T-helper 17 cell (primary cell): ENCODE measurements around the gene RASA3. TPM values are rescaled to one million over a fixed set of nuclear protein-coding genes. Genes with fewer than 3 reads are reported as not detected.
A peak's percentile ranks its signal among the peaks of the same experiment; 100 is the strongest.

Experiments
- ATAC-seq: fragments of 150-1000 bp; cut with Tn5 transposase; 2 replicates; pipeline ENCODE4 v1.10.0; 2021; ENCODE audit warnings: mild to moderate bottlenecking, moderate library complexity
- DNase-seq, 3 donors: peaks; one replicate each; pipeline versions ENCODE4 v3.0.0 to v3.0.0-alpha.2; 2020 to 2021
- H3K9me3 ChIP-seq: one replicate; pipeline ENCODE4 v1.7.0; 2013; ENCODE audit warnings: low read length, mild to moderate bottlenecking; ENCODE audit not compliant: control insufficient read depth, poor library complexity, severe bottlenecking
- H3K27ac Mint-ChIP-seq: one replicate; pipeline ENCODE4 v1.8.0; 2022; ENCODE audit warnings: mild to moderate bottlenecking, moderate library complexity, mixed read lengths
- H3K27me3 Mint-ChIP-seq: one replicate; pipeline ENCODE4 v1.8.0; 2022; ENCODE audit warnings: mixed read lengths
- H3K36me3 Mint-ChIP-seq: one replicate; pipeline ENCODE4 v1.8.0; 2022; ENCODE audit warnings: low read depth, mixed read lengths
- H3K4me1 Mint-ChIP-seq: one replicate; pipeline ENCODE4 v1.8.0; 2022; ENCODE audit warnings: mild to moderate bottlenecking, mixed read lengths
- H3K4me3 Mint-ChIP-seq: one replicate; pipeline ENCODE4 v1.8.0; 2022; ENCODE audit warnings: mild to moderate bottlenecking, moderate library complexity, mixed read lengths
- total RNA-seq, 4 donors: library from RNA in 2 of 4; stranded (reverse) in 2 of 4; gene quantifications; one replicate each; pipeline ENCODE4 v1.2.3 and lab custom pipeline; 2022 to 2026

Gene RASA3
- total RNA-seq, 2 donors from 2014 or later, result 204 to 215 TPM

DNA sequence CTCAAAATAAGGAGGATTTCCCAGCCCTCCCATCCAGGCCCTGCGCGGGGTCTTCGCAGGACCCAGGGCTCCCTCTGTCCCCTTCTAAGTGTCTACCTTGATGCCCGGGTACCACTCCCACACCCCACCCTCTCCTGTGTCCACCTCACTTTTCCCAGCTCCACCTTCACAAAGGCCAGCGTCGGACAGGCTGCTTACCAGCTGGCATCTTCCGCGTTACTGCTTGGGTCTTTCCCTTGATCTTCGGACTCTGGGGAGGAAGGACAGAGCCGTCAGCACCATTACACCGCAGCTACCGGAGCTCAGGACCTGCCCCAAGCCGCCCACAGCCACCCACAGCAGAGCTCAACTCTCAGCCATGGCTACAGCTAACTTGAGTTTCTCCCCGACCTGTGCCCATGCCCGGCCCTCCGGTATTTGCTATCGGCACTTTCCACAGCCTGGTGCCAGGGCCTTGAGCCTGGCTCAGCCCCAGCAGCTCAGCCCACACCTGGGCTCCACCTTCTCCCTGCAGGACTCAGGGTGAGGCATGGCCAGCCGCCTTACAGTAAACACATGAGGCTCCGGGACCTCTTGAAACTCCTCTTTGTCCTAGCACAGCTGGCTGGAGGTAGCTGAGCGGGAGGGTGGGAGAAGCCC is 162.3 kb downstream of the RASA3 start:
- Mint-ChIP-seq H3K27me3 (no peaks in the 10 kb centered on the region), H3K36me3 (peaks cover 2% of the 10 kb centered on the region), H3K4me1 (peaks cover 4% of the 10 kb centered on the region), H3K27ac (no peak overlapping the region), H3K4me3 (no peak overlapping the region)
- no peaks in the 10 kb centered on the region for H3K9me3 ChIP-seq
- DNase-seq (no peak), ATAC-seq (no peak)

DNA sequence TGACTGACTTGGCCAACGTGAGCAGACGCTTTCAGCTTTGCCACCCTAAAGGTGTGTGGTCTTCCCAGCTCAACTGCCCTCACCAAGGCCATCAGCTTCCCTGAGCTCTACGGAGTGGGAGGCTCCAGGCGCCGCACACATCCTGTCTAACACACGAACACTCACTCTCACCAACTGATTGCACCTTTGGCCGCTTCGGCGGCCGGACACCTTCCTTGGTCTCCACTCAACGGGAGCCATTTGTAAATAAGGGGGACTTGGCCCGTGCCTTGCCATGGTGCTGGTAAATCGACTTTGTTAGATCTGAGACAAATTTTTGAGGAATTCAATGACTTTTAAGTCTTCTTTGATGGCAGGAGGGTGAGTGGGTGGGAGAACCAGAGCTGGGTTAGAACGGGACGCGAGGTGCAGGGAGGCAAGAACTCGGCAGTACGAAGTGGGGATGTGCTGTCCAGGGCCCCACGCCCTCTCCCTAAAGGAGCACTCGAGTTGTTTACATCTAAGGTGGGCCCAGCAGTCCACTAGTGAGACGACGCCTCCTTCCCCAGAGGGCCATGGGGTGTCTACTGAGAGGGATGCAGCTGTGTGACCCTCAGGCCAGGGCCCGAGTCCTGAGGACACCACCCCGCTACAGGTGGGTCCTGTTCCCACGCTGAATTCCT is 163.0 kb downstream of the RASA3 start:
- Mint-ChIP-seq H3K4me3 (no peak overlapping the region), H3K27ac (no peak overlapping the region), H3K27me3 (no peaks in the 10 kb centered on the region), H3K4me1 (peaks cover 4% of the 10 kb centered on the region), H3K36me3 (peaks cover 2% of the 10 kb centered on the region)
- no peaks in the 10 kb centered on the region for H3K9me3 ChIP-seq
- DNase-seq, result no peak
- no peak for ATAC-seq

DNA sequence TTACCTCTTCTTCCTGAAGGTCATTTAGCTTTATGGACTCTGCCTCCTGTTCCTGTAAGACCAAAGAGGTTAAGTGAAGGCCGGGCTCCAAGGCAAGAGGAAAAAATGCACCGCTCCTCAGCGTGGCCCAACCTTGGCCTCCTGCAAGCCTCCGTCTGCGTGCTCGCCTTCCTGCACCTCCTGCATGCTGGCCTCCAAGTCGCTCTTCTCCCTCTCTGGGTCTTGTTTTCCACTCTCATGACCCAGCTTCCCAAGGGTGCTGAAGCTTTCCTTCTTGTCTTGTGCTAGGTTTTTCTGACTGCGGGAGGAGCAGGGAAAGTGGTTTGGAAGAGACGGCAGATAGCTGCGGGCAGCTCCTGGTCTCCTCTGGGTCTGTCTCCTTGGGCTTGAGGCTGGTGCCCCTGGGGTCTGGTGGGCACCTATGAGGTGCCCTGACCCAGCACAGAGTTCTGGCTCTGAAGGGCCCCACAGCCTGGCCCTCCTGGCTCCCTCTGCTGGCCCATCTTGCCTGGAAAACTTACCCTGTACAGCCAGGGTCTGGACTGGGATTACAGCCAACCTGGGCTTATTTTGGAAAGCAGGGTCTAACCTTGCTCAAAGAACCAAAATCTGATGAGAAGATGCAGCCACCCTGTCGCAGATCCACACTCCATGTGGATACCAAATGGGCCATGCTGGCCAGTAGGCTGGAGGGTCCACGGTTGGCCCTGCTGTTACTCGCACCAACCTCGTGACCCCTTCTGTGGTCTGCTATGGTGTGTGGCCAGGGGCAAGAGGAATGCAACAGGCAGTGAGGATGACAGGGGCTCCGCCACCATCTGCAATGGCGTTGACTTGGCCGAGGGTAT is 163.7 kb downstream of the RASA3 start:
- peaks cover 4% of the 10 kb centered on the region for H3K4me1 Mint-ChIP-seq
- no peaks in the 10 kb centered on the region for H3K9me3 ChIP-seq
- no peak overlapping the region for H3K27ac Mint-ChIP-seq
- H3K27me3 Mint-ChIP-seq, result no peaks in the 10 kb centered on the region
- ATAC-seq (no peak), DNase-seq (no peak)
- H3K4me3 Mint-ChIP-seq, result no peak overlapping the region
- H3K36me3 Mint-ChIP-seq, result peaks cover 2% of the 10 kb centered on the region

DNA sequence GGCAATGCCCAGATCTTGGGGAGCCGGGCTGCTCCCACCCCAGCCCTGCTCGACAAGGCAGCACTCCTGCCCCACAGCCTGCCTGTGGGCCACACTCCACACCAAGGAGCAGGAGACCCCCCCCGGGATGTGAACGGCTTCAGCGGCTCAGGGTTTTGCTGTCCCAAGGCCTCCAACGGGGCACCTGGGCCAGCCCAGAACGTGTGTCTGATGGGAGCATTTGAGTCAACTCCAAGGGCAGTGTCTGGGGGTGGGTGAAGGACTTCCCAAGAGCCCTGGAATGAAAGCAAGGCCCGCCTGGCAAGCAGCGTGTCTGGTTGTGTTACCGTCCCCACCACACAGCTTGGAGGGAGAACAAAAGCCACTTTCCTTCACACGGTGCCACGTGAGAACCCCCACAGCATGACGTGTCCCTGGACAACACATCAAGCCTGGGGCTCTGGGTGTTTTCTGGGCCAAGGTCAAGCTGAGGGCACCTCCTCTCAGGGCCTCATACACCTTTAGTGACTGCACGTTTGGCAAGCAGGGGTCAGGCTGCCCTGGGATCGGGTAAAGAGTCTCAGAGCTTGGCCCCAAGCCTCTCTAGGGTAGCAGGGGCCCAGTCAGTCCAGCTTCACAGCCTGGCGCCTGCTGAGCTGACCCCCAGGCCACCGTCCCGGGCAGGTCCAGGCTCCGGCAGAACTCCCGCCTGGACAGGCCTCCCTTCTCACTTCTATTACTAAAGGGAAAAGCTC is 164.5 kb downstream of the RASA3 start:
- Mint-ChIP-seq H3K36me3 (peaks cover 2% of the 10 kb centered on the region), H3K4me1 (peaks cover 4% of the 10 kb centered on the region), H3K4me3 (no peak overlapping the region), H3K27me3 (no peaks in the 10 kb centered on the region), H3K27ac (no peak overlapping the region)
- no peaks in the 10 kb centered on the region for H3K9me3 ChIP-seq
- ATAC-seq (peak; percentile 5), DNase-seq (no peak)

DNA sequence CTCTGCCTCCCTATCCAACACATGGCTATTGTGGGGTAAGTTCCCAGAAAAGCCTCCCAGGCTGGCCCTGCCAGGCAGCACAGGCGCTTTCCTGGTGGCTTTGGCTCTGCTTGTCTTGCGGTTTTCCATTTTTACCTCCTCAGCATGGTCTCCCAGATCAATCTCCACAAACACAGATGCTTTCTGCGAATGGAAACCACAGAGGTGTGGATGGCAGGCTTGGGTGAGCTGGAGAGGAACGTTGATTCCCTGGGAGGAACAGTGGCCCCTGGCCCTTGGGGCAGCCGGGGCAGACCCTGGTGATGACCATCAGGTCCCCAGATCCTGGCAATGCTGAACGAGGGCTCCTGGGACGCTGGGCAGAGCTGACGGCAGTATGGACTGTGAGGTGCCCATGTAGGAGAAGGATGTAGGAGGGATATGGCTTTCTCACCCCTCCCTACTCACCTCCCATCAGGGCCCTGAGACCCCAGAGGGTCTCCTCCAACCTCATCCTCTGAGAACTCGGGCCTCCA is 165.2 kb downstream of the RASA3 start:
- ATAC-seq (no peak), DNase-seq (no peak)
- H3K4me1 Mint-ChIP-seq, result peaks cover 2% of the 10 kb centered on the region
- no peaks in the 10 kb centered on the region for H3K27me3 Mint-ChIP-seq
- peaks cover 2% of the 10 kb centered on the region for H3K36me3 Mint-ChIP-seq
- H3K9me3 ChIP-seq, result no peaks in the 10 kb centered on the region
- no peak overlapping the region for H3K27ac Mint-ChIP-seq
- H3K4me3 Mint-ChIP-seq, result no peak overlapping the region

DNA sequence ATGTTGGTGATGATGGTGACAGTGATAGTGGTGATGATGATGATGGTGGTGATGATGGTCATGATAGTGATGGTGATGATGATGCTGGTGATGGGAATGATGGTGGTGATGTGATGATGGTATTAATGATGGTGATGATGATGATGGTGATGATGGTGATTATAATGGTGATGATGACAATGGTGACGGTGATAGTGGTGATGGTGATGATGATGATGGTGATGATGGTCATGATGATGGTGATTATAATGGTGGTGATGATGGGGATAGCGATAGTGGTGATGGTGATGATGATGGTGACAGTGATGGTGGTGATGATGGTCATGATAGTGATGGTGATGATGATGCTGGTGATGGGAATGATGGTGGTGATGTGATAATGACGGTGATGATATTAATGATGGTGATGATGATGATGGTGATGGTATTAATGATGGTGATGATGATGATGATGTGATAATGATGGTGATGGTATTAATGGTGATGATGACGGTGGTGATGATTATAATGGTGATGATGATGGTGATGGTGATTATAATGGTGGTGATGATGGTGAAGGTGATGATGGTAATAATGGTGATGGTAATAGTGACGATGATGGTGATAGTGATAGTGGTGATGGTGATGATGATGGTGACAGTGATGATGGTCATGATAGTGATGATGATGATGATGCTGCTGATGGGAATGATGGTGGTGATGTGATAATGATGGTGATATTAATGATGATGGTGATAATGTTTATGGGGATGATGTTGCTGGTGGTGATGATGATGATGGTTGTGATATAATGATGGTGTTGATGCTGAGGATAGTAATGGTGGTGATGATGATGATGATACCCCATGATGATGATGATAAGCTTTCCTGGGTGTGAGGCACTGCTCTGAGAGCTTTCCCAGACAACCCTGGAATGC is 166.2 kb downstream of the RASA3 start:
- H3K4me3 Mint-ChIP-seq, result no peak overlapping the region
- DNase-seq (no peak), ATAC-seq (no peak)
- H3K36me3 Mint-ChIP-seq, result no peaks in the 10 kb centered on the region
- H3K27ac Mint-ChIP-seq, result no peak overlapping the region
- H3K9me3 ChIP-seq, result no peaks in the 10 kb centered on the region
- H3K4me1 Mint-ChIP-seq, result no peaks in the 10 kb centered on the region
- no peaks in the 10 kb centered on the region for H3K27me3 Mint-ChIP-seq

DNA sequence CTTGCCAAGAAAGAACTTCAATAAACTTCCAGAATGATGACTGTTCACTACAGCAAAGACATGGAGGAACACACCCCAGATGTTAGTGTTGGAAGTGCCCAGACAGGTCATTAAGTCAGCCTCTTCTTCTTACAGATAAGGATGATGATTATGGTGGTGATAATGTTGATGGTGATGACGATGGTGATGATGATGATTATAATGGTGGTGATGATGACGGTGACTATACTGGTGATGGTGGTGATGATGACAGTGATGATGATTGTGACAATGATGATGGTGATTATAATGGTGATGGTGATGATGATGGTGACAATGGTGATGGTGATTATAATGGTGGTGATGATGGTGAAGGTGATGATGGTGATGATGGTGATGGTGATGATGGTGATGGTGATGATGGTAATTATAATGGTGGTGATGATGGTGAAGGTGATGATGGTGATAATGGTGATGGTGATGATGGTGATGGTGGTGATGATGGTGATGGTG is 167.0 kb downstream of the RASA3 start:
- ATAC-seq (no peak), DNase-seq (no peak)
- no peaks in the 10 kb centered on the region for H3K27me3 Mint-ChIP-seq
- no peak overlapping the region for H3K27ac Mint-ChIP-seq
- H3K4me3 Mint-ChIP-seq, result no peak overlapping the region
- no peaks in the 10 kb centered on the region for H3K4me1 Mint-ChIP-seq
- no peaks in the 10 kb centered on the region for H3K9me3 ChIP-seq
- no peaks in the 10 kb centered on the region for H3K36me3 Mint-ChIP-seq

DNA sequence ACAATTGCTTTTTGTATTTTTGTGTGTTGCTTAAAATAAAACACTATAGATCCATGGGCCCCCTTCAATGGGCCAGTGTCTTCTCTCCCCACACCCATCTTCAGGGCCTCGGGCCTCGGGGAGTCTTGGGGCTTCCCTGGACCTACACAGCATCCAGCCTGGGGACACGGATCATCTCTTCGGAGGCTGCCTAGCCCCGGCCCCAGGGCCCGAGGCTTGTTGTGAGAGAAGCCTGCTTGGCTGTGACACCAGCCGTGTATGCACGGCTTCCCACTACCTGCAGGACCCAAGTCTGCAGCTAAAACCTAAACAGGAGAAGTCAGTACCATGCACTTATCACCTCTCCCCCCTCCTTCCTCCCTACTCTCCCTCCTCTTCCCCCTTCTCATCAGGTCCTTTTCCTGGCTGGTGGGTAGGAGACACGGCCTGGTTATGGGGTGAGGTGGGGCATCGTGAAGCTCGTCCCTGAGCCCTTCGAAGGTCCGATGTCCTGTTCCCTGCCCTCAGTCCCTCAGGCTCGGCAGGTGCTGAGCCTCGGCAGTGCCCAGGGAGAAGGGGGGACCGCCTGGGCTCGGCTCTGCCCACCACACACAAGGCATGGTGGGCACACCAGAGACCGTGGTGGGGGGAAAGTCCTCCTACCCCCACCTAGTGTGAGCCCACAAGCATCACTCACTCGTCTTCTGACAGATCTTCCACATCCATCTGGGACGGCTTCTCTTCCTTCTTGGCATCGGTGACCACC is 168.0 kb downstream of the RASA3 start:
- no peak overlapping the region for H3K4me3 Mint-ChIP-seq
- no peaks in the 10 kb centered on the region for H3K9me3 ChIP-seq
- DNase-seq (peak in 1 of 3 donors; percentile 1), ATAC-seq (no peak)
- H3K27me3 Mint-ChIP-seq, result no peaks in the 10 kb centered on the region
- no peaks in the 10 kb centered on the region for H3K36me3 Mint-ChIP-seq
- no peak overlapping the region for H3K27ac Mint-ChIP-seq
- H3K4me1 Mint-ChIP-seq, result no peaks in the 10 kb centered on the region

DNA sequence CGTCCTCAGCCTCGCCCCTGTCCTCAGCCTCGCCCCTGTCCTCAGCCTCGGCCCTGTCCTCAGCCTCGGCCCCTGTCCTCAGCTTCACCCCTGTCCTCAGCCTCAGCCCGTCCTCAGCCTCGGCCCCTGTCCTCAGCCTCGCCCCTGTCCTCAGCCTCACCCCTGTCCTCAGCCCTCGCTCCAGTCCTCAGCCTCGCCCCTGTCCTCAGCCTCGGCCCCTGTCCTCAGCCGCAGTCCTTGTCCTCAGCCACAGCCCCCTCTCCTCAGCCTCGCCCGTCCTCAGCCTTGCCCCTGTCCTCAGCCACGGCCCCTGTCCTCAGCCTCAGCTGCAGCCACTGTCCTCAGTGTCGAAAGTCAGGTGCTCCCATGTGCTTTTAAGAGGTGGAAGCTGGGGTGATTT is 169.0 kb downstream of the RASA3 start:
- DNase-seq (peak in 1 of 3 donors; percentile 1), ATAC-seq (no peak)
- no peaks in the 10 kb centered on the region for H3K36me3 Mint-ChIP-seq
- no peaks in the 10 kb centered on the region for H3K27me3 Mint-ChIP-seq
- H3K4me3 Mint-ChIP-seq, result no peak overlapping the region
- no peaks in the 10 kb centered on the region for H3K4me1 Mint-ChIP-seq
- H3K27ac Mint-ChIP-seq, result no peak overlapping the region
- no peaks in the 10 kb centered on the region for H3K9me3 ChIP-seq

DNA sequence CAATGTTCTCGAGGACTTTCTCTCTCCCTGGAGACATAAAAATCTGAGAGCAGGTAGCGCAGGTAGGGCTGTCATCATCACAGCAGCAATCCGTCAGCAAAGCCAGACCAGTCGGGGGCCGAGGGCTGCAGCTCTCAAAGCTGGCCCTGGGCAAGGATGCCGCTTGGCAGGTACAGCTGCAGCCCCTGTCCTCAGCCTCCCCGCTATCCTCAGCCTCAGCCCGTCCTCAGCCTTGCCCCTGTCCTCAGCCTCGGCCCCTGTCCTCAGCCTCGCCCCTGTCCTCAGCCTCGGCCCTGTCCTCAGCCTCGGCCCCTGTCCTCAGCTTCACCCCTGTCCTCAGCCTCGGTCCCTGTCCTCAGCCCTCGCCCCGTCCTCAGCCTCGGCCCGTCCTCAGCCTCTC is 169.4 kb downstream of the RASA3 start:
- no peak overlapping the region for H3K27ac Mint-ChIP-seq
- DNase-seq (peak in 1 of 3 donors; percentile 2), ATAC-seq (no peak)
- no peaks in the 10 kb centered on the region for H3K9me3 ChIP-seq
- peaks cover 2% of the 10 kb centered on the region for H3K4me1 Mint-ChIP-seq
- H3K4me3 Mint-ChIP-seq, result no peak overlapping the region
- no peaks in the 10 kb centered on the region for H3K27me3 Mint-ChIP-seq
- H3K36me3 Mint-ChIP-seq, result no peaks in the 10 kb centered on the region

DNA sequence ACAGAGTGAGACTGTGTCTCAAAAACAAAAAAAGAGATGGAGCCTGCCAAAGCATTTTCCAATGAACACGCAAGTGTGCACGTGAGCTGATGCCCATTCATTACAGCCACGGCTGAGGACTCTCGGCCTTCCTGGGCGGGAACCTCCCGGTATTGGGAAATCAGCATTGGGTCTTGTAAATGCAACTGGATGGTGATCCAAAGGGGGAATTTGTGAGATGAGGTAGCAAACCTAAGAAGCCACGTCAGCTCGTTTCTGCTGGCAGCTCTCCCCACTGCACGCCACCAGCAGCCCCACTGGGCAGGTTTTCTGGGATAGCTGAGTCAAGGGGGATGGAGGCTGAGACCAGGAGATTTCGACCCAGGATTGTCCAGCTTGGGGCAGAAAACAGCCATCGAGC is 170.0 kb downstream of the RASA3 start:
- Mint-ChIP-seq H3K4me1 (peaks cover 2% of the 10 kb centered on the region), H3K36me3 (no peaks in the 10 kb centered on the region), H3K27ac (no peak overlapping the region), H3K27me3 (no peaks in the 10 kb centered on the region), H3K4me3 (no peak overlapping the region)
- DNase-seq (no peak), ATAC-seq (no peak)
- no peaks in the 10 kb centered on the region for H3K9me3 ChIP-seq
